ENCODE data around the gene MPEG1.

MPEG1 gene

DNA sequence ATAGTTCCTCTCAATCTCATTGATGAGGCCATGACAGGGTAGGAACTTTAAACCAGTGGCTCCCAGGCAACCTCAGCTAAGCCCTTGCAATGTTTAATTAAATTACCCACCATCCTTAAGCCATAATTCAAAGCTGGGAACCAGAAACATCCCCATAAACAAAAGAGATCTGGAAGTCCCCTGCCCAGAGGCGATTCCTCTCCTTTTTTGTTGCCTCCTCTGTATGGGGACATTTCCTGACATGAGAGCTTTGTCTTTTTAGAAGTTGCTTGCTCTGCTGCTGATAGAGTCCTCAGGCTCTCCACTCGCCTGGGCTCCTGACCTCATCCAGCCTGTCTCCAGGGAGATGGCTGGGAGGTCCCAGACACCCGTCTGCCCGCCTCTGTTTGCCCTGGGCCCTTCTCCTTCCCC lies 37.6 kb downstream of the MPEG1 start:
- H3K4me1 ChIP-seq (ENCODE audit: insufficient read depth, low read length) = peaks cover 15% of the 10 kb centered on the region
- H3K9ac ChIP-seq (ENCODE audit: low read depth, low read length) = no peak overlapping the region
- no peaks in the 10 kb centered on the region for H3K36me3 ChIP-seq (ENCODE audit: insufficient read depth, low read length)
- peaks cover 6% of the 10 kb centered on the region for H3K9me3 ChIP-seq (ENCODE audit: control insufficient read depth, insufficient read depth, low read length)

GRCh38 chr11:59174664-59175033 lies 38.1 kb downstream of the MPEG1 start:
- peaks cover 15% of the 10 kb centered on the region for H3K4me1 ChIP-seq (ENCODE audit: insufficient read depth, low read length)
- H3K9ac ChIP-seq (ENCODE audit: low read depth, low read length) = peak overlapping the region; percentile 96; the same call in 1 of the 2 replicates
- H3K9me3 ChIP-seq (ENCODE audit: control insufficient read depth, insufficient read depth, low read length) = peaks cover 5% of the 10 kb centered on the region
- no peaks in the 10 kb centered on the region for H3K36me3 ChIP-seq (ENCODE audit: insufficient read depth, low read length)

GRCh38 chr11:59173964-59174663 lies 38.6 kb downstream of the MPEG1 start:
- Histone ChIP-seq H3K4me1 (ENCODE audit: insufficient read depth, low read length) (peaks cover 15% of the 10 kb centered on the region), H3K9me3 (ENCODE audit: control insufficient read depth, insufficient read depth, low read length) (peaks cover 1% of the 10 kb centered on the region), H3K36me3 (ENCODE audit: insufficient read depth, low read length) (no peaks in the 10 kb centered on the region), H3K9ac (ENCODE audit: low read depth, low read length) (peak overlapping the region; percentile 96; the same call in 1 of the 2 replicates)

- Histone ChIP-seq H3K9ac (ENCODE audit: low read depth, low read length) (peak overlapping the region; percentile 96; the same call in 1 of the 2 replicates), H3K4me1 (ENCODE audit: insufficient read depth, low read length) (peaks cover 15% of the 10 kb centered on the region), H3K36me3 (ENCODE audit: insufficient read depth, low read length) (no peaks in the 10 kb centered on the region), H3K9me3 (ENCODE audit: control insufficient read depth, insufficient read depth, low read length) (no peaks in the 10 kb centered on the region)
Measured at GRCh38 chr11:59173080-59173963, 39.4 kb downstream of the MPEG1 start.

- H3K9me3 ChIP-seq (ENCODE audit: control insufficient read depth, insufficient read depth, low read length) = no peaks in the 10 kb centered on the region
- peak overlapping the region; percentile 96 for H3K9ac ChIP-seq (ENCODE audit: low read depth, low read length)
- H3K36me3 ChIP-seq (ENCODE audit: insufficient read depth, low read length) = no peaks in the 10 kb centered on the region
Measured at GRCh38 chr11:59172345-59173079, 40.2 kb downstream of the MPEG1 start.

GRCh38 chr11:59171508-59172322 lies 41.0 kb downstream of the MPEG1 start, which contains the start of gene DTX4:
DTX4 (plus strand) TSS chr11:59172132; CDS start chr11:59172596, 464 bp downstream.
- H3K36me3 ChIP-seq (ENCODE audit: insufficient read depth, low read length) = no peaks in the 10 kb centered on the region
- H3K9ac ChIP-seq (ENCODE audit: low read depth, low read length) = peak within 1 kb of the TSS; percentile 96
- H3K9me3 ChIP-seq (ENCODE audit: control insufficient read depth, insufficient read depth, low read length) = no peaks in the 10 kb centered on the region
- H3K4me1 ChIP-seq (ENCODE audit: insufficient read depth, low read length) = peaks cover 15% of the 10 kb centered on the region

More at GRCh38 chr11:59172345-59173079, 40.2 kb downstream of the MPEG1 start:
- H3K4me1 ChIP-seq (ENCODE audit: insufficient read depth, low read length) = peaks cover 15% of the 10 kb centered on the region

DNA sequence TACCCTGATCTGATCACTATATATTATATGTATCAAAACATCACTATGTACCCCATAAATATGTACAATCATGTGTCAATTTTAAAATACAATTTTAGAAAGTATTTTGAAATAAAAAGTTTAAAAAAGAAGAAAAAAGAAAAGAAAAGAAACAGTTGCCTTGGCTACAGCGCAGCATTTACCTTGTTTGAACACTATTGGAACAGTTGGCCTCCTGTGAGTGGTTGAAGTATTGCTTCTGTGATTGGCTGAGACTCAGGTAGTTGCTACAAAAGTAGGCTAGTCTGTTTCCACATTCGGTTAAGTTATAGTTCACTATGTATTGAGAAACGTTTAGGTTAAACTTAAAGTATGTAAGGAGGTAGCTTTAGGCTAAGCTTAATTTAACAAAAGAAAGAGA lies 48.7 kb downstream of the MPEG1 start:
- Histone ChIP-seq H3K9me3 (ENCODE audit: control insufficient read depth, insufficient read depth, low read length) (no peaks in the 10 kb centered on the region), H3K36me3 (ENCODE audit: insufficient read depth, low read length) (no peaks in the 10 kb centered on the region), H3K9ac (ENCODE audit: low read depth, low read length) (no peak overlapping the region), H3K4me1 (ENCODE audit: insufficient read depth, low read length) (no peaks in the 10 kb centered on the region)
